Panc1 (cell line): Measurements from ENCODE around the gene PTK7. TPM values are rescaled to one million over a fixed set of nuclear protein-coding genes. Genes with fewer than 3 reads are reported as not detected.

Experiments used
- ATAC-seq: fragments of 200-7000 bp; cut with Tn5 transposase; 2 replicates; pipeline ENCODE4 v1.9.1; 2020; ENCODE audit warnings: mild to moderate bottlenecking, moderate library complexity
- BruUV-seq: library from RNA; stranded (reverse); fragments of 400-500 nt; replicated peaks from 2 replicates; lab custom pipeline; 2021; lab: Mats Ljungman, UMichigan
- CTCF ChIA-PET: fragments of 300-600 bp; sonication (Branson Sonifier 250); formaldehyde crosslinking; loops from one replicate; lab custom pipeline; 2022; ENCODE audit warnings: antibody characterized with exemption; lab: Charles Lee
- POLR2A ChIA-PET: fragments of 300-600 bp; sonication (Branson Sonifier 250); formaldehyde crosslinking; loops from one replicate; lab custom pipeline; 2022; ENCODE audit warnings: antibody characterized with exemption; lab: Charles Lee
- DNase-seq: peaks from one replicate; pipeline ENCODE4 v3.0.0-alpha.2; 2010; ENCODE audit warnings: low read depth, low spot score
- H3K27ac ChIP-seq: 2 replicates; pipeline ENCODE4 v1.5.1; 2011; ENCODE audit warnings: mild to moderate bottlenecking, low read length, inconsistent platforms
- H3K27me3 ChIP-seq: fragments of 200-500 bp; sonication (Bioruptor generic); 2 replicates; pipeline ENCODE4 v1.6.0; 2014; ENCODE audit warnings: low read length, inconsistent platforms; ENCODE audit not compliant: control insufficient read depth, insufficient read depth
- H3K36me3 ChIP-seq: fragments of 200-500 bp; sonication (Bioruptor generic); 2 replicates; pipeline ENCODE4 v1.5.1; 2014; ENCODE audit warnings: inconsistent platforms, mild to moderate bottlenecking, low read length, moderate library complexity; ENCODE audit not compliant: control insufficient read depth, insufficient read depth
- H3K4me1 ChIP-seq: 2 replicates; pipeline ENCODE4 v1.5.1; 2011; ENCODE audit warnings: inconsistent platforms, mild to moderate bottlenecking, low read length, moderate library complexity; ENCODE audit not compliant: control insufficient read depth, insufficient read depth
- H3K4me3 ChIP-seq, 2 experiments: 2 replicates each; pipeline ENCODE4 v1.5.1; 2011 to 2012; ENCODE audit warnings: low read depth in 2 of 2, low read length in 2 of 2, mild to moderate bottlenecking in 2 of 2, inconsistent platforms in 1 of 2, moderate library complexity in 1 of 2
- H3K9me3 ChIP-seq: fragments of 200-500 bp; sonication (Bioruptor generic); 2 replicates; pipeline ENCODE4 v1.5.1; 2014; ENCODE audit warnings: low read depth, mild to moderate bottlenecking, inconsistent platforms, low read length, moderate library complexity; ENCODE audit not compliant: control insufficient read depth, insufficient read depth
- POLR2AphosphoS5 ChIP-seq: IDR thresholded peaks from 2 replicates; pipeline ENCODE4 v1.6.1; 2012; ENCODE audit warnings: mild to moderate bottlenecking, low read depth, low read length, moderate library complexity
- REST ChIP-seq, 2 experiments: IDR thresholded peaks; 2 replicates each; pipeline ENCODE4 v1.6.1; 2011 to 2012; ENCODE audit warnings: low read depth in 2 of 2, control low read depth in 1 of 2, low read length in 1 of 2, mild to moderate bottlenecking in 1 of 2, moderate library complexity in 1 of 2; ENCODE audit not compliant: insufficient read depth in 1 of 2
- SIN3A ChIP-seq: IDR thresholded peaks from 2 replicates; pipeline ENCODE4 v1.6.1; 2012; ENCODE audit warnings: low read depth, mild to moderate bottlenecking, low read length, moderate library complexity, borderline replicate concordance; ENCODE audit not compliant: insufficient read depth
- TCF7L2 ChIP-seq: IDR thresholded peaks from 2 replicates; pipeline ENCODE4 v1.6.1; 2011; ENCODE audit warnings: mild to moderate bottlenecking, low read depth, low read length, inconsistent platforms
- in situ Hi-C: cut with HindIII; loops from 2 replicates; pipeline ENCODE4 v1.10.0; 2016; ENCODE audit warnings: low sequenced_read_pairs, low pct_unique_long_range_greater_than_20kb
- intact Hi-C: fragments of 100-400 bp; cut with micrococcal nuclease; formaldehyde crosslinking; loops from one replicate; pipeline ENCODE4 v1.10.0; 2022; ENCODE audit not compliant: unreplicated experiment
- total RNA-seq: library from RNA; stranded (reverse); gene quantifications from one replicate; pipeline ENCODE4 v1.2.1, GENCODE V29; 2021; ENCODE audit not compliant: unreplicated experiment
- TF ChIP-seq, protein P1 (sequence below): fragments of 450-650 bp; IDR thresholded peaks from 2 replicates; pipeline ENCODE4 v1.5.1; 2017; ENCODE audit warnings: mild to moderate bottlenecking

Gene PTK7
- total RNA-seq, 1 experiment from 2014 or later: 240 TPM

DNA sequence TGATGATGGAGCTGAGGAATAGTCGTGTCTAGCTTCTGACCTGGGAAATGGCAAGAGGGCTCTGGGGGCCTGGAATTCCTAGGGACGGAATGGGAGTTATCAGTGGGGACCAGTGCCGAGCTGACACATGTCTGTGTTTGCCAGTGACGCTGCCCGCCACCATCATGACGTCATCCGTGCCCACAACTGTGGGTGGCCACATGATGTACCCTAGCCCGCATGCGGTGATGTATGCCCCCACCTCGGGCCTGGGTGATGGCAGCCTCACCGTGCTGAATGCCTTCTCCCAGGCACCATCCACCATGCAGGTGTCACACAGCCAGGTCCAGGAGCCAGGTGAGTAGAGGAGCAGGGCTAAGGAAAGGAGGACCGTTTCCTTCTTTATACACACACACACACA lies 102.0 kb downstream of the PTK7 start:
- no TSS peak for BruUV-seq

DNA sequence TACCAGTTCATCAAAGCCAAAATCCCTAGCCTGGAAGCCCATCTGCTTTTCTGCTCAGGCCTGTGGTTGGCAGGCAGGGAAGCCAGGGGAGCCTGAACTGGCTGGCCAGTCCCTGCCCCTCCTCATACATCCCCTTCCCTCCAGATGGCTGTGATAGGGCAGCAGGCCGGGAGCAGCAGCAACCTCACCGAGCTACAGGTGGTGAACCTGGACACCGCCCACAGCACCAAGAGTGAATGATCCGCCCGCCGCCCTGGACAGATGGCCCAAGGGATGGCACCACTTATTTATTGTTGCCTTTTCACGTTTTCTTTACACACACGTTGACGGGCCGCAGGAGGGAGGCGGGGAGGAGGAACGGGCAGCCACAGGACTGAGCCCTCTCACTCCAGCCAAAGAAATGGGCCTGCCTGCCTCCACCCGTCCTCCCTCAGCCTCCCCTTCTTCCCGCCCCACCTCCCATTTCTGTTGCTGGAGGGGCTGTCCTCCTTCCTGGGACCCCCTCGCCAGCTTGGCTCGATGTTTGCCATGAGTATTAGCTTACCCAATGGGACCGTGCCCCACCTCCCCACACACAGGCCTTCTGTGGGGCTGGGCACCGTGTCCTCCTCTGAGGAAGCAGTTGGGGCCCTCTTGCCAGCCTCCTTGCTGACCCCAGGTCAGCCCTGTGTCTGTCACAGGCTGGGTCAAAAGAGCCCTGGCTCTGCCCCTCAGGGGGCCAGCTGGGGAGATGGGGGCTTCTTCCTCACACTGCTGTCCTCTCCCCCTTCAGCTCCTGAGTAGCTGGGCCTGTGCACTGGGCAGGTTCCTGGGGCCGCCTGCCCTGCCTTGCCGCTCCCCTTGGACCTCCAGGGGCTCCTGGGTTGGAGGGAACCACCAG lies 103.1 kb downstream of the PTK7 start:
- BruUV-seq: no TSS peak
- CTCF ChIA-PET: interaction anchor here (0.6 kb wide), 1 partner anchor 119 kb away, joined by 7 read pairs; no protein-coding TSS in a partner anchor
- no peak for DNase-seq
- no peak for ATAC-seq
- peaks cover 13% of the 10 kb centered on the region for H3K36me3 ChIP-seq
- no peaks in the 10 kb centered on the region for H3K27me3 ChIP-seq
- intact Hi-C loops (no loop called here), in situ Hi-C loops (no loop called here)
- H3K9me3 ChIP-seq: no peaks in the 10 kb centered on the region
- POLR2A ChIA-PET: no interaction called here
- no peak overlapping the region for H3K27ac ChIP-seq
- no peak for TF ChIP-seq SIN3A
- TF ChIP-seq POLR2AphosphoS5: no peak
- TF ChIP-seq TCF7L2: no peak
- TF ChIP-seq, protein P1, sequence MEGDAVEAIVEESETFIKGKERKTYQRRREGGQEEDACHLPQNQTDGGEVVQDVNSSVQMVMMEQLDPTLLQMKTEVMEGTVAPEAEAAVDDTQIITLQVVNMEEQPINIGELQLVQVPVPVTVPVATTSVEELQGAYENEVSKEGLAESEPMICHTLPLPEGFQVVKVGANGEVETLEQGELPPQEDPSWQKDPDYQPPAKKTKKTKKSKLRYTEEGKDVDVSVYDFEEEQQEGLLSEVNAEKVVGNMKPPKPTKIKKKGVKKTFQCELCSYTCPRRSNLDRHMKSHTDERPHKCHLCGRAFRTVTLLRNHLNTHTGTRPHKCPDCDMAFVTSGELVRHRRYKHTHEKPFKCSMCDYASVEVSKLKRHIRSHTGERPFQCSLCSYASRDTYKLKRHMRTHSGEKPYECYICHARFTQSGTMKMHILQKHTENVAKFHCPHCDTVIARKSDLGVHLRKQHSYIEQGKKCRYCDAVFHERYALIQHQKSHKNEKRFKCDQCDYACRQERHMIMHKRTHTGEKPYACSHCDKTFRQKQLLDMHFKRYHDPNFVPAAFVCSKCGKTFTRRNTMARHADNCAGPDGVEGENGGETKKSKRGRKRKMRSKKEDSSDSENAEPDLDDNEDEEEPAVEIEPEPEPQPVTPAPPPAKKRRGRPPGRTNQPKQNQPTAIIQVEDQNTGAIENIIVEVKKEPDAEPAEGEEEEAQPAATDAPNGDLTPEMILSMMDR: no peak
- no peak for TF ChIP-seq REST (IDR thresholded peaks at IDR 0.05; ENCODE audit: insufficient read depth in 1 of 2, low read depth in 2 of 2, low read length in 1 of 2)
- no peak overlapping the region for H3K4me3 ChIP-seq
- peaks cover 28% of the 10 kb centered on the region for H3K4me1 ChIP-seq

More for the DNA sequence above, 102.0 kb downstream of the PTK7 start:
- Histone ChIP-seq H3K36me3 (peaks cover 13% of the 10 kb centered on the region), H3K4me3 (no peak overlapping the region), H3K9me3 (no peaks in the 10 kb centered on the region), H3K4me1 (peaks cover 35% of the 10 kb centered on the region), H3K27me3 (no peaks in the 10 kb centered on the region), H3K27ac (no peak overlapping the region)
- in situ Hi-C loops: no loop called here
- ATAC-seq (no peak), DNase-seq (no peak)
- CTCF ChIA-PET: no interaction called here
- intact Hi-C loops: no loop called here
- POLR2A ChIA-PET: interaction anchor here (0.6 kb wide), 1 partner anchor 13 kb away, joined by 4 read pairs; no protein-coding TSS in a partner anchor
- TF ChIP-seq SIN3A (no peak), TCF7L2 (no peak), POLR2AphosphoS5 (no peak), REST (IDR thresholded peaks at IDR 0.05; ENCODE audit: insufficient read depth in 1 of 2, low read depth in 2 of 2, low read length in 1 of 2) (no peak)
- TF ChIP-seq, protein P1: no peak
